Hepatocyte (in vitro differentiated cells): ENCODE data around the gene BRD3OS.

Experiments used
- CTCF ChIP-seq: fragments of 200-600 bp; sonication (generic); IDR thresholded peaks from 2 replicates; pipeline ENCODE4 v1.5.1; 2016; ENCODE audit warnings: antibody characterized with exemption, mild to moderate bottlenecking; ENCODE audit not compliant: poor library complexity
- EZH2phosphoT487 ChIP-seq: fragments of 200-600 bp; sonication (generic); IDR thresholded peaks from one replicate; pipeline ENCODE4 v1.6.1; 2018; ENCODE audit warnings: antibody characterized with exemption, mild to moderate bottlenecking, low read depth, moderate library complexity; ENCODE audit not compliant: unreplicated experiment, severe bottlenecking

GRCh38 chr9:134046894-134047681, 21.8 kb downstream of the BRD3OS start:
- TF ChIP-seq EZH2phosphoT487 (no peak), CTCF (no peak)
